GM19193 (cell line): ENCODE data around the gene SYNGAP1.

Experiments used
- POLR2A ChIP-seq: IDR thresholded peaks from 4 replicates; pipeline ENCODE4 v1.6.1; 2011; ENCODE audit not compliant: insufficient read depth, insufficient read length; ENCODE audit errors: extremely low read depth

Gene SYNGAP1

DNA sequence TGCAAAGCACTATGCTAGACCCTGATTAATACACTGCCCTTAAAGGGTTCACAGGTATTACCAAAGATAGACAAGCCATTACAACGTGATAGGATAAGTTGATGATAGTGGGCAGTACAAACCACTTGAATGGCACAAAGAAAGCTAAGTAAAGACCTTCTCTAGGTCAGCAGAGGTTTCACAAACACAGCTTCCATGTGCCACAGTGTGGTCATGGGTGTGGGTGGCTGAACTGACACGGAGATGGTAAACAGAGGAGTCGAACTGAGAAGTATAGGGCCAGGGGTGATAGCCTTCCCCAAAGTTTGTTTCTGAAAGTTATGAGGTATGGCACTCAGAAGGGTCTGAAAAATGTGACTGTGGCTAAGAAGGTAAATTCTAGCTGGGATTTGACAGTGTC lies 38.8 kb downstream of the SYNGAP1 start:
- no peak for TF ChIP-seq POLR2A

DNA sequence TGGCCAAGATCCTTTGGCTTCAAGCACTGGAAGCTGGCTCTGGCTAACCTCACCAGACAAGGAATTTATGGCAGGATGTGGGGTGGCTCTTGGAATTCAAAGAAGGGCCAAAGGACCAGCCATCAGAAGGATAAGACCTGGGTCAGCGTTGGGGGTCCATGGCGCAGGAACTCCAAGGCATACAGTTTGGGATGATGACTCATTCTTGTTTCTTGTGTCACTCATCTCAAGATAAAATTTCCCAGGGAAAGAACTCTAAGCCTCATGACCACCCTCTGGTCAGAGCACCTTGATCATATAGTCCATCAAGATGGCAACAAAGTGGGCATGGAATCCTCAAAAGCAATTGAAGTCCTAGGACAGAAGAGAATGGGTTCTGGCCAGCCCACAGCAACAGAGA lies 39.4 kb downstream of the SYNGAP1 start:
- no peak for TF ChIP-seq POLR2A

DNA sequence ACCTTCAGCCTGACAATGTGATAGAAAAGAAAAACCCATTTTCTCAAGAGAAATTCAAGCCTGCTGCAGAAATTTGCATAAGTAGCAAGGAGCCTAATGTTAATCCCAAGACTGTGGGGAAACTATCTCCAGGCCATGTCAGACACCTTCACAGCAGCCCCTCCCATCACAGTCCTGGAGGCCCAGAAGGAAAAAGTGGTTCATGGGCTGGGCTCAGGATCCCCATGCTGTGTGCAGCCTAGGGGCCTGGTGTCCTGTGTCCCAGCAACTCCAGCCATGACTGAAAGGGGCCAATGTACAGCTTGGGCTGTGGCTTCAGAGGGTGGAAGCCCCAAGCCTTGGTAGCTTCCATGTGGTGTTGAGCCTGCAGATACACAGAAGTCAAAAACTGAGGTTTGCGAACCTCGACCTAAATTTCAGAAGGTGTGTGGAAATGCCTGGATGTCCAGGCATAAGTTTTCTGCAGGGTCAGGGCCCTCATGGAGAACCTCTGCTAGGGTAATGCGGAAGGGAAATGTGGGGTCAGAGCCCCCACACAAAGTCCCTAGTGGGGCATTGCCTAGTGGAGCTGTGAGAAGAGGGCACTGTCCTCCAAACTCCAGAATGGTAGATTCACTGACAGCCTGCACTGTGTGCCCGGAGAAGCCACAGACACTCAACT lies 46.3 kb downstream of the SYNGAP1 start:
- TF ChIP-seq POLR2A, result no peak

DNA sequence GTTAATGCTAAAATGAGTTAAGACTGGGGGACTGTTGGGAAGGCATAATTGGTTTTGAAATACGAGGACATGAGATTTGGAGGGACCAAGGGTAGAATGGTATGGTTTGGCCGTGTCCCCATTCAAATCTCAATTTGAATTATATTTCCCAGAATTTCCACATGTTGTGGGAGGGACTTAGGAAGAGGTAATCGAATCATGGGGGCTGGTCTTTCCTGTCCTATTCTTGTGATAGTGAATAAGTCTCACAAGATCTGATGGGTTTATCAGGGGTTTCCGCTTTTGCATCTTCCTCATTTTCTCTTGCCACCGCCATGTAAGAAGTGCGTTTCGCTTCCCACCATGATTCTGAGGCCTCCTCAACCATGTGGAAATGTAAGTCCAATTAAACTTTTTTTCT lies 47.2 kb downstream of the SYNGAP1 start:
- no peak for TF ChIP-seq POLR2A

DNA sequence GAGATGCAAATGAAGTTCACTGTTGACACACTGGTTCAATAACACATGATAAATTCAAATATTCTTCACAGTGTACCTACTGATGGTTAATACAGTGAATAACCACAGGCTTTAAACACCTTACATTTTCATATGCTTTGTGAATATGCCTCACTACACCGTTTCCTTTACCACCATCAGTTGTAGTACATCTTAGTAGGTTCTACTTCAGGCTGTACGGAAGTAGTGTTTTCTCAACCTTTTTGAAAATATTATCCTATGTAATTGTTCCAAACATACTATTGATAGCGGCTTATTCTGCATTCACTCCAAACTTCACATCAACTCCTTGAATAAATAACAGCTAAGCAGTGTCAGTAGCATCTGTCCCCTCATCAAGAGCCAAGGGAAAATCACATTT lies 49.8 kb downstream of the SYNGAP1 start:
- no peak for TF ChIP-seq POLR2A

DNA sequence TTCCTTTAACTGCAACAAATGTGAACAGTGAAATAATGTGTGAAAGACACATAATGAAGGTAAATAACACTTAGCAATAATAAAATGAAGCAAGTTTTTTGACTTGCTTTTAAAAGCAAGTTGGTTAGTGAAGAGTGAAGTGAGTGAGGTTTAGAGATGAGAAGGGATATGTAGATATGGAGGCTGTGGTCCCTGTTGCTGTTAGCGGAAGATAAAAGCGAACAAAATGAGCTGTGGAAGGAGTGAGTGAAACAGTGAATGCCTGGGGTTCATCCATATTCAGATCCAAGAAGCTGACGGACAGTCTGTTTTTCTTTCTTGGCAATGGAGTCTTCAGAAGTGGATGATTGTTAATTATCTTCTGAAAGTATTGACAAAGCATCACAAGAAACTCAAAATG lies 58.0 kb downstream of the SYNGAP1 start:
- no peak for TF ChIP-seq POLR2A

DNA sequence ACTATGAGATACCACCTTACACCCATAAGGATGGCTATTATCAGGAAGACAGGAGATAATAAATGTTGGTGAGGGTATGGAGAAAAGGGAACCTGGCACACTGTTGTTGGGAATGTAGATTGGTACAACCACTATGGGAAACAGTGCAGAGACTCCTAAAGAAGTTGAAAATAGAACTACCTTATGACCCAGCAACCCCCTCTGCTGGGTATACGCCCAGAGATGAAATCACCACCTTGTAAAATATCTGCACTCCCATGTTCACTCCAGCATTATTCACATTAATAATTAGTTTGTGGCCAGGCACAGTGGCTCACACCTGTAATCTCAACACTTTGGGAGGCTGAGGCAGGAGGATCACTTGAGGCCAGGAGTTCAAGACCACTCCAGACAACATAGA lies 61.3 kb downstream of the SYNGAP1 start:
- TF ChIP-seq POLR2A, result no peak

DNA sequence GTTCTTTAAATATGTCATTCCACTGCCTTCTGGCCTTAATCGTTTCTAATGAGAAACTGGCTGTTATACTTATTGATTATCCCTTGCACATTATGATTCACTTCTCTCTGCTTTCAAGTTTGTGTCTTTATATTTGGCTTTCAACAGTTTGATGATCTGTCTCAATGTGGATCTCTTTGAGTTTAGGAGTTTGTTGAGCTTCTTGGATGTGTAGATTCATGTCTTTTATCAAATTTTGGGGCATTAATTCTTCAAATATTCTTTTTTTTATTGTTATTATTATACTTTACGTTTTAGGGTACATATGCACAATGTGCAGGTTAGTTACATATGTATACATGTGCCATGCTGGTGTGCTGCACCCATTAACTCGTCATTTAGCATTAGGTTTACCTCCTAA lies 63.8 kb downstream of the SYNGAP1 start:
- no peak for TF ChIP-seq POLR2A

DNA sequence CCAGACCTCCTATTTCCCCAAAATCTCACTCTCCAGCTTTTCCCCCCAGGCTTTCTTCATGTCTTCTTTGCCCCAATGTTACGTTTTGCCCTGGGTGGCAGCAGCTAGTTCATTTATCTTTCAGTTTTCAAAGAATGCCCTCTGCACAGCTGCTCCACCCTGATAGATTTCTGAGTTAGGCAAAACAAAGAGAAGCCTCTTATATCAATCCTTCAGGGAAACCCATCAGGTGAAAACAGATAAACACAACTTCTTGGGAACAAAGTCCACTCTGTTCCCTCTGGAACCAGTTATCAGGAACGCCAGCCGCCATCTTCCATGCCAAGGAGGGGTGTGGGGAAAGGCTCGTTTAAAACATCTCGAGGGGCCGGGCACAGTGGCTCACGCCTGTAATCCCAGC lies 68.5 kb downstream of the SYNGAP1 start:
- no peak for TF ChIP-seq POLR2A

DNA sequence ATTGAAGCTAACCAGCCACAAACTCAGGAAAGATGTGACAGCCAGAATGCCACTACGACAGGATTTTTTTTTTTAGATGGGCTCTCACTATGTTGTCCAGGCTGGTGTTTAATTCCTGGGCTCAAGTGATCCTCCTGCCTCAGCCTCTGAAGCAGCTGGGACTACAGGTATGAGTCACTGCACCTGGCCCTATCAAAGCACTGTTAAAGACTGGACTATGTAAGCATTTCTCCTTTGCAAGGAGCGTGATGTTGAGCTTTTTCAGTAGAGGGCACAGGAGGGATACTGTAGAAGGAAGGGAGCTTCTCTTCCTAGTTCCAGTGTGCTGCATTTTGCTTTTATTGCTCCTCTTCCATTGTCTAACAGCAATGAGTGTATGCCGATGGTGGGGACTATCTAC lies 70.3 kb downstream of the SYNGAP1 start:
- no peak for TF ChIP-seq POLR2A

DNA sequence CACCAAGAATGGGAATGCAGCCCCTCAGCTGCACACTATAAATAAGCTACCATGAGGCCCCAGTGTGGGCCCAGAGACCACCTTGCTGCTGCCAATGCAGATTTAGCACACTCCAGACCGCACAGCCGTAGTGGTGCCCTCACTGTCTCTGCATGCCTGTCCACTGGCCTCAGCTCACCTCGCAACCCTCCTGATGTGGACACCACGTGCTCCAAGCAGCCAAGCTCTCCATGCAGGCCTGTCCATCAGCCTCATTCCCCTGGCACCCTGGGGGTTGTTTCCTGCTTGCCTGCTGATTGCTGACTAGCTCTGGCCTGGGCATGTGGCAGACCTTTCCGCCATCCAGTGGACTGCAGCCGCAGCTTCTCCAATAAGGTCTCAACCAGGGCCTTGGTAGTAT lies 70.8 kb downstream of the SYNGAP1 start:
- TF ChIP-seq POLR2A, result no peak

DNA sequence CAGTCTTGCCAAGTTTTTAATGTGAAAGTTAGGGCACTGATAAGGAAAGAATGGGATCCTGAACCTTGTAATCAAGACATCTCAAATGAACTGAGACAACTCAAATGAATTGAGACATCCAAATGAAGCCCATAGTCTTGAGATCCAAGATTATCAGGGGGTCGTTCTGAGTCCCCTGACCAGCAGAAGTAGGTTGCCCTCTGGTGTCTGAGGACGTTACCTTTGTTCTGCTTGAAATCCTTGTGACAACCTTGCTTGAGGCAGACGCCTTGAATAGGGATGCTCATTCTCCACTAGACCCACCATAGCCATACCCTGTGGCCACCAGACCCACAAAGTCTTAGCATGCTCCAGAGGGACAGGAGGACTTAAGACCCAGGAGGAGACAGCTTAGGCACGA lies 72.2 kb downstream of the SYNGAP1 start:
- TF ChIP-seq POLR2A, result no peak

DNA sequence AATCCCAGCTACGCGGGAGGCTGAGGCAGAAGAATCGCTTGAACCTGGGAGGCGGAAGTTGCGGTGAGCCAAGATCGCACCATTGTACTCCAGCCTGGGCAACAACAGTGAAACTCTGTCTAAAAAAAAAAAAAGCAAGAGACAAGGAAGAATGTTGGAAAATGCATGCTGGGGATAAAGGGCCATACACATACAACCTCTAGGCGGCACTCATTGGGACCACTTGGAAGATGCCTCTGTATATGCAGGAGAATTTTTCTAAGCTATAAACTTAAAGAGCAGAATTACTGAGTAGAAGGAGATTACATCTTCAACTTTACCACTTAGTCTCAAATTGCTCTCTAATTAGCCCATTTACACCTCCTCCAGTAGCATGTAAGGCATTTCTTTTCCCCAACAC lies 77.3 kb downstream of the SYNGAP1 start:
- TF ChIP-seq POLR2A, result no peak

DNA sequence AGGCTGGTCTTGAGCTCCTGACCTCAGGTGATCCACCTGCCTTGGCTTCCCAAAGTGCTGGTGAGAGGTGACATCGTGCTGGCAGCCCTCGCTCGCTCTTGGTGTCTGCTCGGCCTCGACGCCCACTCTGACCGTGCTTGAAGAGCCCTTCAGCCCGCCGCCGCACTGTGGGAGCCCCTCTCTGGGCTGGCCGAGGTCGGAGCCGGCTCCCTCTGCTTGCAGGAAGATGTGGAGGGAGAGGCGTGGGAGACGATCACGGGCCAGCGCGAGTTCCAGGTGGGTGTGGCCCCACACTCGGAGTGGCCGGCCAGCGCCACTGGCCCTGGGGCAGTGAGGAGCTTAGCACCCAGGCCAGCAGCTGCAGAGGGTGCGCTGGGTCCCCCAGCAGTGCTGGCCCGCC lies 82.6 kb downstream of the SYNGAP1 start:
- no peak for TF ChIP-seq POLR2A

DNA sequence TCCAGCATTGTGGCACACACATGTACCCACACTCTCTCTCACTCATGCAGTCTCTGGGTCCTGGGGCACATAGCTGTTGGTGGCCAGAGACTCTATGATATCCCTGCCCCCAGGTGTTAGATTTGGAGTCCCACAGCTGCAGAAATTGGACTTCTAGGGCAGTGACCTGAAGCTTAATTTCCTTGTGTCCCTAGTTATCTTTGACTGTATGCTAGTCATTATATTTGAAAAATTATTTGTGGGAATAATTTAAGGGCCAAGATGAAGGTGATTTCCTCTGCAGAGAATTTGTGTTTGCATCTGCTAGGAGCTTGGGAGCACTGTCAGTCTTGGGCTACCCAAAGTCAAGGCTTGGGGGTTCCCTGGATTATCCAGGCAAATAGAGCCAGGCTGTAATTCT lies 84.6 kb downstream of the SYNGAP1 start:
- TF ChIP-seq POLR2A, result no peak
